GM12878 (cell line): ENCODE data around the gene GRK5. TPM values are rescaled to one million over a fixed set of nuclear protein-coding genes. Genes with fewer than 3 reads are reported as not detected.

Source experiments
- ATAC-seq: fragments of 200-7000 bp; cut with Tn5 transposase; 3 replicates; pipeline ENCODE4 v1.9.1; 2020; ENCODE audit warnings: mild to moderate bottlenecking, moderate library complexity
- BruUV-seq: library from RNA; stranded (reverse); fragments of 400-500 nt; replicated peaks from 2 replicates; lab custom pipeline; 2021; lab: Mats Ljungman, UMichigan
- CTCF ChIA-PET: fragments of 300-600 bp; sonication (Branson Sonifier 250); formaldehyde crosslinking; extraction: SDS; loops from one replicate; lab custom pipeline; 2021; ENCODE audit warnings: inconsistent platforms; lab: Yijun Ruan, JAX
- POLR2A ChIA-PET: fragments of 350-600 bp; formaldehyde crosslinking; extraction: SDS; loops from one replicate; lab custom pipeline; 2021; ENCODE audit warnings: inconsistent platforms; lab: Charles Lee
- RAD21 ChIA-PET: fragments of 300-600 bp; sonication (Branson Sonifier 250); formaldehyde crosslinking; loops from one replicate; lab custom pipeline; 2023; ENCODE audit warnings: antibody characterized with exemption; ENCODE audit not compliant: unreplicated experiment; lab: Charles Lee
- SMC1A ChIA-PET: fragments of 300-600 bp; sonication (Branson Sonifier 250); formaldehyde crosslinking; loops from one replicate; lab custom pipeline; 2023; ENCODE audit not compliant: unreplicated experiment, uncharacterized antibody; lab: Charles Lee
- DNase-seq: peaks from one replicate; pipeline ENCODE4 v3.0.0-alpha.2; 2011; ENCODE audit warnings: low read depth, low spot score
- FAIRE-seq: peaks from 3 replicates; lab custom pipeline; 2011; peaks lifted over from hg19 to GRCh38; lab: Jason Lieb, UNC
- H2AFZ ChIP-seq: 2 replicates; pipeline ENCODE4 v1.6.0; 2011; ENCODE audit warnings: low read depth, low read length, control low read depth; ENCODE audit not compliant: control insufficient read depth
- H3K27ac ChIP-seq: 2 replicates; pipeline ENCODE4 v1.5.1; 2011; ENCODE audit warnings: control low read depth; ENCODE audit not compliant: control insufficient read depth, insufficient read depth
- H3K27me3 ChIP-seq, 2 experiments: replicated peaks in 1 of 2; 2 replicates each; pipeline versions ENCODE4 v1.6.0 to v1.6.1; 2011; ENCODE audit warnings: low read length in 1 of 2; ENCODE audit not compliant: control insufficient read depth in 2 of 2, insufficient read depth in 2 of 2
- H3K36me3 ChIP-seq, 2 experiments: 2 replicates each; pipeline ENCODE4 v1.5.1; 2011; ENCODE audit warnings: low read length in 1 of 2; ENCODE audit not compliant: control insufficient read depth in 2 of 2, insufficient read depth in 2 of 2
- H3K4me1 ChIP-seq: 2 replicates; pipeline ENCODE4 v1.6.1; 2011; ENCODE audit warnings: mild to moderate bottlenecking, low read length, moderate library complexity, mixed read lengths; ENCODE audit not compliant: control insufficient read depth, insufficient read depth
- H3K4me2 ChIP-seq: 2 replicates; pipeline ENCODE4 v1.6.0; 2011; ENCODE audit warnings: control low read depth; ENCODE audit not compliant: control insufficient read depth, insufficient read depth
- H3K4me3 ChIP-seq: fragments of 200-600 bp; sonication (generic); 2 replicates; pipeline ENCODE4 v1.5.1; 2016
- H3K79me2 ChIP-seq: 2 replicates; pipeline ENCODE4 v1.6.0; 2011; ENCODE audit warnings: low read length; ENCODE audit not compliant: control insufficient read depth, insufficient read depth
- H3K9ac ChIP-seq: 2 replicates; pipeline ENCODE4 v1.8.0; 2011; ENCODE audit warnings: low read length, control low read depth, mixed read lengths; ENCODE audit not compliant: control insufficient read depth, insufficient read depth
- H3K9me3 ChIP-seq: replicated peaks from 3 replicates; pipeline ENCODE4 v1.5.1; 2011; ENCODE audit warnings: mild to moderate bottlenecking, low read length; ENCODE audit not compliant: control insufficient read depth, insufficient read depth
- H4K20me1 ChIP-seq: 2 replicates; pipeline ENCODE4 v1.6.0; 2011; ENCODE audit not compliant: control insufficient read depth, insufficient read depth
- BCL3 ChIP-seq: IDR thresholded peaks from 2 replicates; pipeline ENCODE4 v1.6.1; 2011; ENCODE audit warnings: borderline replicate concordance, low read depth, mild to moderate bottlenecking, moderate library complexity, low read length; ENCODE audit not compliant: insufficient read depth, poor library complexity, severe bottlenecking
- BMI1 ChIP-seq: fragments of 450-650 bp; IDR thresholded peaks from 2 replicates; pipeline ENCODE4 v1.6.1; 2016; ENCODE audit warnings: mild to moderate bottlenecking, moderate library complexity, borderline replicate concordance
- GATAD2B ChIP-seq: fragments of 450-650 bp; conservative IDR thresholded peaks from 2 replicates; pipeline ENCODE4 v1.6.1; 2017; ENCODE audit warnings: low read depth, mild to moderate bottlenecking, moderate library complexity
- HDGF ChIP-seq: fragments of 450-650 bp; IDR thresholded peaks from 2 replicates; pipeline ENCODE4 v1.6.1; 2016; ENCODE audit warnings: antibody characterized with exemption
- KAT2A ChIP-seq: conservative IDR thresholded peaks from 2 replicates; pipeline ENCODE4 v1.6.1; 2011; ENCODE audit warnings: low read depth, low read length; ENCODE audit not compliant: control insufficient read depth
- MAX ChIP-seq: IDR thresholded peaks from 2 replicates; pipeline ENCODE4 v1.6.1; 2012; ENCODE audit warnings: low read depth, low read length, improper control_type of control experiment
- MTA3 ChIP-seq: IDR thresholded peaks from 2 replicates; pipeline ENCODE4 v1.6.1; 2012; ENCODE audit warnings: low read length, inconsistent platforms, borderline replicate concordance
- NFIC ChIP-seq: IDR thresholded peaks from 2 replicates; pipeline ENCODE4 v1.6.1; 2012; ENCODE audit warnings: low read depth, mild to moderate bottlenecking, inconsistent platforms, low read length, moderate library complexity
- NR2F1 ChIP-seq: fragments of 450-650 bp; conservative IDR thresholded peaks from 2 replicates; pipeline ENCODE4 v1.6.1; 2017; ENCODE audit warnings: mild to moderate bottlenecking
- POU2F2 ChIP-seq: IDR thresholded peaks from 3 replicates; pipeline ENCODE4 v1.6.1; 2011; ENCODE audit warnings: low read depth, mild to moderate bottlenecking, low read length, borderline replicate concordance
- RAD21 ChIP-seq: IDR thresholded peaks from 2 replicates; pipeline ENCODE4 v1.6.1; 2011; ENCODE audit warnings: mild to moderate bottlenecking, low read depth, low read length, moderate library complexity; ENCODE audit not compliant: insufficient read depth
- SPI1 ChIP-seq: IDR thresholded peaks from 2 replicates; pipeline ENCODE4 v1.6.1; 2011; ENCODE audit warnings: low read depth, mild to moderate bottlenecking, low read length, moderate library complexity, borderline replicate concordance; ENCODE audit not compliant: insufficient read depth
- TARDBP ChIP-seq: IDR thresholded peaks from 2 replicates; pipeline ENCODE4 v1.6.1; 2016; ENCODE audit warnings: borderline replicate concordance
- TBL1XR1 ChIP-seq: IDR thresholded peaks from 2 replicates; pipeline ENCODE4 v1.6.1; 2012; ENCODE audit warnings: low read depth, low read length, improper control_type of control experiment
- USF2 ChIP-seq: IDR thresholded peaks from 2 replicates; pipeline ENCODE4 v1.6.1; 2011; ENCODE audit warnings: low read depth, low read length, improper control_type of control experiment, borderline replicate concordance
- ZNF24 ChIP-seq: fragments of 450-650 bp; IDR thresholded peaks from 2 replicates; pipeline ENCODE4 v1.6.1; 2017; ENCODE audit warnings: antibody characterized with exemption, mild to moderate bottlenecking
- WGBS: methylation state at CpG from one replicate; pipeline ENCODE4 v1.1.6; 2016; ENCODE audit warnings: low lambda C conversion rate; ENCODE audit not compliant: insufficient replicate concordance, insufficient coverage; ENCODE audit errors: missing lambda C conversion rate; 5-methylcytosine and 5-hydroxymethylcytosine counted together
- in situ Hi-C: fragments of 300-500 bp; cut with MboI; formaldehyde crosslinking; loops from 9 replicates; pipeline ENCODE4 v1.14.3; 2018; ENCODE audit warnings: mixed read lengths
- intact Hi-C: fragments of 100-400 bp; cut with micrococcal nuclease; formaldehyde crosslinking; loops from one replicate; pipeline ENCODE4 v1.14.2; 2022; ENCODE audit not compliant: unreplicated experiment
- polyA plus RNA-seq, 11 experiments: library from polyadenylated mRNA; depleted of rRNA in 4 of 11; unstranded in 6 of 11; stranded (reverse) in 5 of 11; fragments of >200 nt; fragmentation: Nextera tagmentation in 4 of 11; fragmentation: Illumina TruSeq in 1 of 11; extraction: Ambion mirVana in 4 of 11; extraction: Trizol in 1 of 11; gene quantifications; 1 replicate in 1 of 11; 2 replicates in 10 of 11; pipeline versions ENCODE4 v1.2.1 to v1.2.3, GENCODE V29; 2011 to 2016; ENCODE audit warnings: inconsistent platforms in 2 of 11, missing spikeins in 2 of 11, low read depth in 1 of 11
- total RNA-seq, 4 experiments: library from RNA; depleted of rRNA in 3 of 4; stranded (reverse); fragments of >200 nt in 3 of 4; fragmentation: Illumina TruSeq in 1 of 4; extraction: Trizol in 1 of 4; gene quantifications; 2 replicates each; pipeline versions ENCODE4 v1.2.1 to v1.2.3, GENCODE V29; 2013 to 2021

The GRK5 gene
- total and polyA plus RNA-seq, 10 of the 15 experiments (the other 5 are each of a cell fraction or from before 2014, with no cell fraction given), result 0.11 to 22.1 (median 10.0) TPM

GRCh38 chr10:119388849-119389345 is 181.5 kb downstream of the GRK5 start (continued):
- no peak for TF ChIP-seq USF2
- TF ChIP-seq GATAD2B, result no peak
- no peak for TF ChIP-seq RAD21

- Histone ChIP-seq H2AFZ (no peak overlapping the region), H3K4me3 (no peak overlapping the region), H3K36me3 (peaks cover under 1 to 5% of the 10 kb centered on the region in 2 experiments; a peak in 3 of 4 replicates), H3K9ac (no peak overlapping the region), H3K79me2 (no peaks in the 10 kb centered on the region), H3K27ac (no peak overlapping the region), H3K4me2 (no peak overlapping the region), H3K27me3 (no peaks in the 10 kb centered on the region), H4K20me1 (no peaks in the 10 kb centered on the region), H3K4me1 (peaks cover 20% of the 10 kb centered on the region), H3K9me3 (no peaks in the 10 kb centered on the region)
- ChIA-PET CTCF (interaction anchor here (1.6 kb wide), 1 partner anchor 28 kb away, joined by 3 read pairs; no protein-coding TSS in a partner anchor), POLR2A (no interaction called here), SMC1A (interaction anchor here (0.6 kb wide), 1 partner anchor 7 kb away, joined by 3 read pairs; no protein-coding TSS in a partner anchor), RAD21 (no interaction called here)
- TF ChIP-seq KAT2A, result no peak
- no peak for TF ChIP-seq BMI1
- TF ChIP-seq NR2F1, result no peak
- no peak for TF ChIP-seq MAX
- no peak for TF ChIP-seq NFIC
- no peak for TF ChIP-seq MTA3
- no peak for TF ChIP-seq TARDBP
- no peak for TF ChIP-seq BCL3
- no peak for TF ChIP-seq HDGF
- TF ChIP-seq TBL1XR1, result no peak
- no peak for TF ChIP-seq SPI1
- TF ChIP-seq ZNF24, result no peak
- TF ChIP-seq POU2F2, result no peak
- DNase-seq (no peak), FAIRE-seq (no peak), ATAC-seq (no peak)
- in situ Hi-C loops (no loop called here), intact Hi-C loops (no loop called here)
- 92% methylated on average over 16 of the region's 18 CpGs for WGBS
- BruUV-seq, result no TSS peak
Observed at GRCh38 chr10:119391440-119392251, 184.3 kb downstream of the GRK5 start.
